Measurements from ENCODE around the gene C1orf226.

Gene C1orf226

GRCh38 chr1:162391790-162392563 is 10.4 kb downstream of the C1orf226 start:
- H2AFZ ChIP-seq (ENCODE audit: low read depth, low read length) = no peak overlapping the region
- H3K4me1 ChIP-seq (ENCODE audit: insufficient read depth, low read length) = no peaks in the 10 kb centered on the region
- TF ChIP-seq CTCF (IDR thresholded peaks at IDR 0.05; ENCODE audit: borderline replicate concordance, extremely low read depth, low read length, poor library complexity, severe bottlenecking) = peak; percentile 76
- TF ChIP-seq EZH2 (IDR thresholded peaks at IDR 0.05; ENCODE audit: borderline replicate concordance, low read depth, low read length, severe bottlenecking) = no peak
- ATAC-seq (ENCODE audit: insufficient read depth, low read depth) (peak; percentile 57; the same call in 1 of the 3 replicates), DNase-seq (peak; percentile 30)
- H3K4me3 ChIP-seq (ENCODE audit: low read depth in 1 of 2, low read length in 2 of 2) = no peak overlapping the region
- H3K27me3 ChIP-seq (ENCODE audit: insufficient read depth, low read length, poor library complexity) = peaks cover 23% of the 10 kb centered on the region
- H4K20me1 ChIP-seq (ENCODE audit: insufficient read depth, low read length) = 0 out of 2 replicates have a peak, but pooled peaks cover 5% of the 10 kb centered on the region
- no peaks in the 10 kb centered on the region for H3K9me3 ChIP-seq (ENCODE audit: insufficient read depth, low read length, severe bottlenecking)
- H3K36me3 ChIP-seq (ENCODE audit: insufficient read depth, low read length) = no peaks in the 10 kb centered on the region
- no peak overlapping the region for H3K4me2 ChIP-seq (ENCODE audit: insufficient read depth, low read length)
- no peaks in the 10 kb centered on the region for H3K79me2 ChIP-seq (ENCODE audit: insufficient read depth, low read length)
- no peak overlapping the region for H3K27ac ChIP-seq (ENCODE audit: low read length)
- no peak overlapping the region for H3K9ac ChIP-seq (ENCODE audit: low read depth, low read length)

GRCh38 chr1:162396201-162396906 is 14.8 kb downstream of the C1orf226 start:
- ATAC-seq (ENCODE audit: insufficient read depth, low read depth) = no peak
- no peak for TF ChIP-seq EZH2 (IDR thresholded peaks at IDR 0.05; ENCODE audit: borderline replicate concordance, low read depth, low read length, severe bottlenecking)
- TF ChIP-seq CTCF (IDR thresholded peaks at IDR 0.05; ENCODE audit: borderline replicate concordance, extremely low read depth, low read length, poor library complexity, severe bottlenecking) = no peak
- DNase-seq = no peak
- Histone ChIP-seq H3K9me3 (ENCODE audit: insufficient read depth, low read length, severe bottlenecking) (no peaks in the 10 kb centered on the region), H3K4me2 (ENCODE audit: insufficient read depth, low read length) (no peak overlapping the region), H3K4me1 (ENCODE audit: insufficient read depth, low read length) (no peaks in the 10 kb centered on the region), H3K36me3 (ENCODE audit: insufficient read depth, low read length) (no peaks in the 10 kb centered on the region), H3K27me3 (ENCODE audit: insufficient read depth, low read length, poor library complexity) (peaks cover 10% of the 10 kb centered on the region), H4K20me1 (ENCODE audit: insufficient read depth, low read length) (no peaks in the 10 kb centered on the region), H3K27ac (ENCODE audit: low read length) (no peak overlapping the region), H2AFZ (ENCODE audit: low read depth, low read length) (no peak overlapping the region), H3K79me2 (ENCODE audit: insufficient read depth, low read length) (no peaks in the 10 kb centered on the region), H3K4me3 (ENCODE audit: low read depth in 1 of 2, low read length in 2 of 2) (no peak overlapping the region), H3K9ac (ENCODE audit: low read depth, low read length) (no peak overlapping the region)

- Histone ChIP-seq H3K4me1 (ENCODE audit: insufficient read depth, low read length) (no peaks in the 10 kb centered on the region), H3K4me3 (ENCODE audit: low read depth in 1 of 2, low read length in 2 of 2) (no peak overlapping the region), H3K27ac (ENCODE audit: low read length) (no peak overlapping the region), H3K9me3 (ENCODE audit: insufficient read depth, low read length, severe bottlenecking) (no peaks in the 10 kb centered on the region), H2AFZ (ENCODE audit: low read depth, low read length) (no peak overlapping the region), H3K79me2 (ENCODE audit: insufficient read depth, low read length) (no peaks in the 10 kb centered on the region), H3K27me3 (ENCODE audit: insufficient read depth, low read length, poor library complexity) (peaks cover 10% of the 10 kb centered on the region), H3K9ac (ENCODE audit: low read depth, low read length) (no peak overlapping the region), H3K4me2 (ENCODE audit: insufficient read depth, low read length) (no peak overlapping the region), H4K20me1 (ENCODE audit: insufficient read depth, low read length) (no peaks in the 10 kb centered on the region), H3K36me3 (ENCODE audit: insufficient read depth, low read length) (no peaks in the 10 kb centered on the region)
- no peak for TF ChIP-seq EZH2 (IDR thresholded peaks at IDR 0.05; ENCODE audit: borderline replicate concordance, low read depth, low read length, severe bottlenecking)
- TF ChIP-seq CTCF (IDR thresholded peaks at IDR 0.05; ENCODE audit: borderline replicate concordance, extremely low read depth, low read length, poor library complexity, severe bottlenecking) = no peak
- DNase-seq = no peak
- no peak for ATAC-seq (ENCODE audit: insufficient read depth, low read depth)
Observed at GRCh38 chr1:162397039-162397448, 15.5 kb downstream of the C1orf226 start.
